IPS-11a (cell line): ENCODE measurements around the gene STRBP.
"Not testable (repeated sequence)": the region's sequence is repeated elsewhere in the genome, so short reads cannot be mapped to it uniquely, and the experiment has no call there.

Experiments
- H3K4me3 ChIP-seq: one replicate; pipeline ENCODE4 v1.5.1; 2013; ENCODE audit warnings: low read depth, low read length, control low read depth

The STRBP gene

GRCh38 chr9:123200469-123200868, 67.9 kb downstream of the STRBP start:
- H3K4me3 ChIP-seq: not testable (repeated sequence)

- H3K4me3 ChIP-seq: no peak overlapping the region
Measured at GRCh38 chr9:123196124-123196523, 72.3 kb downstream of the STRBP start.

GRCh38 chr9:123194023-123194422, 74.4 kb downstream of the STRBP start:
- no peak overlapping the region for H3K4me3 ChIP-seq

- H3K4me3 ChIP-seq: no peak overlapping the region
Measured at GRCh38 chr9:123191680-123192079, 76.7 kb downstream of the STRBP start.

- H3K4me3 ChIP-seq: no peak overlapping the region
Measured at GRCh38 chr9:123191260-123191659, 77.1 kb downstream of the STRBP start.

- no peak overlapping the region for H3K4me3 ChIP-seq
Measured at GRCh38 chr9:123187131-123187530, 81.3 kb downstream of the STRBP start.

GRCh38 chr9:123186029-123186428, 82.4 kb downstream of the STRBP start:
- H3K4me3 ChIP-seq: not testable (repeated sequence)

- no peak overlapping the region for H3K4me3 ChIP-seq
Measured at GRCh38 chr9:123176949-123177348, 91.4 kb downstream of the STRBP start.

GRCh38 chr9:123175854-123176629, 92.3 kb downstream of the STRBP start:
- no peak overlapping the region for H3K4me3 ChIP-seq

- no peak overlapping the region for H3K4me3 ChIP-seq
Measured at GRCh38 chr9:123174887-123175518, 93.4 kb downstream of the STRBP start.

GRCh38 chr9:123174079-123174478, 94.3 kb downstream of the STRBP start:
- H3K4me3 ChIP-seq: no peak overlapping the region

- no peak overlapping the region for H3K4me3 ChIP-seq
Measured at GRCh38 chr9:123169926-123170325, 98.5 kb downstream of the STRBP start.

GRCh38 chr9:123168586-123168985, 99.8 kb downstream of the STRBP start:
- H3K4me3 ChIP-seq: no peak overlapping the region

- H3K4me3 ChIP-seq: no peak overlapping the region
Measured at GRCh38 chr9:123167474-123167873, 100.9 kb downstream of the STRBP start.

- H3K4me3 ChIP-seq: no peak overlapping the region
Measured at GRCh38 chr9:123165813-123166212, 102.6 kb downstream of the STRBP start.

- H3K4me3 ChIP-seq: no peak overlapping the region
Measured at GRCh38 chr9:123164285-123164684, 104.1 kb downstream of the STRBP start.

GRCh38 chr9:123162791-123163345, 105.5 kb downstream of the STRBP start:
- H3K4me3 ChIP-seq: no peak overlapping the region

- H3K4me3 ChIP-seq: no peak overlapping the region
Measured at GRCh38 chr9:123162360-123162759, 106.0 kb downstream of the STRBP start.

- no peak overlapping the region for H3K4me3 ChIP-seq
Measured at GRCh38 chr9:123157221-123157620, 111.2 kb downstream of the STRBP start.

GRCh38 chr9:123150708-123151503, 117.5 kb downstream of the STRBP start:
- H3K4me3 ChIP-seq: no peak overlapping the region

- no peak overlapping the region for H3K4me3 ChIP-seq
Measured at GRCh38 chr9:123149067-123149466, 119.3 kb downstream of the STRBP start.
